ENCODE data around the gene TSPAN33.
"Not testable (repeated sequence)": the region's sequence is repeated elsewhere in the genome, so short reads cannot be mapped to it uniquely, and the experiment has no call there.

The TSPAN33 gene

DNA sequence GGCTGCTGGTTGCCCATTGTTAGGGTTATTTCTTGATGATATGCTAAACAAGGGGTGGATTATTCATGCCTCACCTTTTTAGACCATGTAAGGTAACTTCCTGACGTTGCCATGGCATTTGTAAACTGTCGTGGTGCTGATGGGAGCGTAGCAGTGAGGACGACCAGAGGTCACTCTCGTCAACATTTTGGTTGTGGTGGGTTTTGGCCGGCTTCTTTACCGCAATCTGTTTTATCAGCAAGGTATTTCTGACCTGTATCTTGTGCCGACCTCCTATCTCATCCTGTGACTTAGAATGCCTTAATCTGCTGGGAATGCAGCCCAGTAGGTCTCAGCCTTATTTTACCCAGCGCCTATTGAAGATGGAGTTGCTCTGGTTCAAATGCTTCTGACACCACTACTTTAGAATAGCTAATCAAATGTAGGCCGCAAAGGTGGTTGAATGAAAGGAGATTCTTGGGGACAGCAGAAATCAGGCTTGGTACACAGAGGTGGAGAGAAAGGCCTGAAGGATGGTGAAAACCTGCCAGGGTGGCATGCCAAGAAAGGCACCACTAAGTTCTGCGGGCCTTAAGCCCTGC is 26.0 kb downstream of the TSPAN33 start:
- no peak for DNase-seq (ENCODE audit: low read depth)

DNA sequence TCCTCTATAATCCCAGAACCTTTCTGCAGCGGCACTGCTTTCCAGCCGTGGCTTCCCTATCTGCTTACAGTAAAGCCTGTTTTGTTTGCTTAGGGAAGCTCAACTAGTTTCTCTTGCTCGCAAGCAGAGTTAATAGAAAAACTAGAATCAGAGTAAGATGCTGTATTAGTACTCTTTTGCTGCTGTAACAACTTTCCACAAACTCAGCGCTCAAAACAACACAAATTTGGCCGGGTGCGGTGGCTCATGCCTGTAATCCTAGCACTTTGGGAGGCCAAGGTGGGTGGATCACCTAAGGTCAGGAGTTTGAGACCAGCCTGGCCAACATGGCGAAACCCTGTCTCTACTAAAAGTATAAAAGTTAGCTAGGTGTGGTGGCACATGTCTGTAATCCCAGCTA is 29.4 kb downstream of the TSPAN33 start:
- DNase-seq (ENCODE audit: low read depth), result not testable (repeated sequence)

DNA sequence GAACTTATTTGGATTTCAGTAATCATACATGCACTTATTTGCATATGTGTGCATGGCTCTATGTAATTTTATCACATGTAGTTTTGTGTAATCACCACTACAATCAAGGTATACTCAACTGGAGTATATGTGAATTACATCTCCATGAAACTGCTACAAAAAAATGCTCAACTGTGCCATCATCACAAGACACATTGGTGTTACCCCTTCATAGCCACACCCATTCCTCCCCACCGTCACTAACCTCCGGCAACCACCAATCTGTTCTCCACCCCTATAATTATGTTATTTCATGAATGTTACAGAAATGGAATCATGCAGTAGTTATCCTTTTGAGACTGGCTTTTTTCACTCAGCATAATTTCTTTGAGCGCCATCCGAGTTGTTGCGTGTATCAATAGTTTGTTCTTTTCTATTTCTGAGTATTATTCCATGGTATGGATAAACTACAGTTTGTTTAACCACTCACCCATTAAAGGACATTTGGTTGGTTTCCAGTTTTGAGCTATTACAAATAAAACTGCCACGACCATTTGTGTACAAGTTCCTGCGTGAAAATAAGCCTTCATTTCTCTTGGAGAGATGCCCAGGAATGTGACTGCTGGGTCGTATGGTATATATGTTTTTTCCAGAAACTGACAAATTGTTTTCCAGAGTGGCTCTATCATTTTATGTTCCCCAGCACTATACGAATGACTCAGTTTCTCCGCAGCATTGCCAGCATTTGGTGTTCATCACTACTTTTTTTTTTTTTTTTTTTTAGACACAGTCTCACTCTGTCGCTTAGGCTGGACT is 32.6 kb downstream of the TSPAN33 start:
- no peak for DNase-seq (ENCODE audit: low read depth)

DNA sequence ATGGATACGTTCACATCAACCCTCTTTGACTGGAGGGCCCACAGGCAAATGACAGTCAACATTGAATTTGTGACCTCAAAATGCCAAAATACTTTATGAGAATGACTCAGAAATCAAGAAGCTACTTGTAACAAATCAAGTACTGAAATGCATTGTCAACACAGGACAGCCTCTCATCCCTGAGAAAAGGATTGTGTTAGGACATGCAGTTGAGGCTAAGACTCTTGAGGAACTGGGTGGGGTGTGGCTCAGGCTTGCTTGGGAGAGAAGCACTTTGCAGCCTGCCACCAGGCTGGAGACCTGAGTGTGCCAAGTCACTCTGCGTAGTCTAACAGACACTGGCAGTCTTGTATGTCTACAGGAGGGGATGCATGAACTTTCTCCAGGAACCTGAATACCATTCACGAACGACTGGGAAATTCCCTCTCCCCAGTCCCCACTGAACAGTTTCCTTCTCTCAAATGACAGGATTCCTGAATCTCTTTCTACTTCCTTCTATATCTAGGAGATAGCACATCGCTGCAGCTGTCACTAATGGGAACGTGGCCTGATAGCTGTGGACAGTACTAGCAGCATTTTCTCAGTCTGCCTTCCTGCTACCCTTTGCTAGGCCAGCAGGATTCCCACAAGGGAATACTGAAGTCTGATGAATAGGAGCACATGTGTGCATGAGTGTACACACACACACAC is 40.6 kb downstream of the TSPAN33 start:
- no peak for DNase-seq (ENCODE audit: low read depth)

DNA sequence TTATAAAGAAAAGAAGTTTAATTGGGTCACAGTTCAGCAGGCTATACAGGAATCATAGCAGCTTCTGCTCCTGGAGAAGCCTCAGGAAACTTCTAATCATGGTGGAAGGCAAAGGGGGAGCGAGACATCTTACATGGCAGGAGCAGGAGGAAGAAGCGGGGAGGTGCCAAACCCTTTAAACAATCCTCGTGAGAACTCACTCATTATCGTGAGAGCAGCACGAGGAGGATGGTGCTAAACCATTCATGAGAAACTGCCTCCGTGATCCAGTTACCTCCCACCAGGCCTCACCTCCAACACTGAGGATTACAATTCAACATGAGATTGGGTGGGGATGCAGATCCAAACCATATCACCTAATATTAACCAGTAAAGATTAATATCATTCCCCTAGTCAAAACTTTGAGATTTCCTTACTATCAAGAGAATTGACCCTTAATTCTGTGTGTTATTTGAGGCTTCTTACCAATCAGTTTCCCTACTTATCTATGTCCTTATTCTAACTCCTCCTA is 42.3 kb downstream of the TSPAN33 start:
- DNase-seq (ENCODE audit: low read depth), result no peak

DNA sequence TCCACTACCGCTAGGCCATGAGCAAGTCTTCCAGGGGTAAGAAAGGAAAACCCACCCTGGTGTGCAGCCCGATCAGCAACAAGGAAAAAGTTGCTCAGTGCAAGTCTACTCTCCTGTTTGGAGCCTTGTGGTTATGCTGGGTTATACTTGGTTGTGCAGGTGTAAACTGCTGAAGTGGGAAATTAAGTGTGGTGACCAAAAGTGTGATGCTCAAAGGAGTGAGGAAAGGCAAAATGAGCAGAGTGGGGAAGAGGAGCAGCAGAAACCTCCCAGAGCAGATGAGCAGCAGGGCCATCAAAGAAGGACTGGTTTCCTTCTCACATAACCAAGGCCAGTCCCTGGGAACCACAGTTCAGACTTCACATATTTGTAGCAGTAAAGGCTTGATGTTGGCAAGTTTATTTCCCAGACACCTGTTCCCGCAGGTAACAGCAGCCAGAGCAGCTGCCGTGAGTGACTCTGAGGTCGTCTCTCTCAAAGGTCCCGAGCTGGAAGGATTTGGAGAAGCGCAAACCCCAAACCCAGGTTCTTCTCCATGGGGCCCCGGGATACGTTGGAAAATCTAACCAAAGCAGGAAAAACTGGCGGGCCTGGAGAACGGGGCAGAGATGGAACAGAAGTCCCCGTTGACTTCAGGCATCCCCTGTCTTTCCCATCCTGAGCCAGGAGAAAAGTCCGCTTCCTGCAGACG is 43.3 kb downstream of the TSPAN33 start:
- no peak for DNase-seq (ENCODE audit: low read depth)

DNA sequence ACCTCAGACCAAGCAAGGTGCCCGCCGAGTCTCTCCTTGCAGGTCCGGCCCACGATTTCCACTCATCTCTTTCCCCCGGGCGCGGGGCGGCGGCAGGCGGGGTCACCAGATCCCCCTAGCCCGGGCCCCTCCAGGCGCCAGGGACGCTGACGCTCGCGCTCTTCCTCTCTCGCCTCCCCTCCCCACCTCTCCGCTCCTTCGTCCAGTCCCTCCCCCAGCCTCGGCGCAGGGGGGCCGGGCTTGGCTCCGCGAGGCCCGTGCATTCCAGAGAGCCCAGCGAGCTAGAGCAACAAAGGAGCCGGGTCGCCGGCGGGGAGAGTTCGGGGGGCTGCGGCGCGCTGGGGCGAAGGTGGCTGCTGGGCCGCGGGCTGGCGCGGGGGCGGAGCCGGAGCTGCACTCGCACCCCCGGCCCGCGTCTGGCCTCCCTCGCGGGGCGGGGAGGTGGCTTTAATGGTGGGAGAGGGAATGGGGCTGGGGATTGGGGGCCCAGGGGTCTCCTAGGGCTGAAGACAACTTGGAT is 43.9 kb downstream of the TSPAN33 start, which contains the start of gene SMO:
SMO (plus strand) TSS at position 262 of the 520 bp plus-strand sequence. CDS start 519 bp downstream, outside the sequence.
- DNase-seq (ENCODE audit: low read depth), result no peak

DNA sequence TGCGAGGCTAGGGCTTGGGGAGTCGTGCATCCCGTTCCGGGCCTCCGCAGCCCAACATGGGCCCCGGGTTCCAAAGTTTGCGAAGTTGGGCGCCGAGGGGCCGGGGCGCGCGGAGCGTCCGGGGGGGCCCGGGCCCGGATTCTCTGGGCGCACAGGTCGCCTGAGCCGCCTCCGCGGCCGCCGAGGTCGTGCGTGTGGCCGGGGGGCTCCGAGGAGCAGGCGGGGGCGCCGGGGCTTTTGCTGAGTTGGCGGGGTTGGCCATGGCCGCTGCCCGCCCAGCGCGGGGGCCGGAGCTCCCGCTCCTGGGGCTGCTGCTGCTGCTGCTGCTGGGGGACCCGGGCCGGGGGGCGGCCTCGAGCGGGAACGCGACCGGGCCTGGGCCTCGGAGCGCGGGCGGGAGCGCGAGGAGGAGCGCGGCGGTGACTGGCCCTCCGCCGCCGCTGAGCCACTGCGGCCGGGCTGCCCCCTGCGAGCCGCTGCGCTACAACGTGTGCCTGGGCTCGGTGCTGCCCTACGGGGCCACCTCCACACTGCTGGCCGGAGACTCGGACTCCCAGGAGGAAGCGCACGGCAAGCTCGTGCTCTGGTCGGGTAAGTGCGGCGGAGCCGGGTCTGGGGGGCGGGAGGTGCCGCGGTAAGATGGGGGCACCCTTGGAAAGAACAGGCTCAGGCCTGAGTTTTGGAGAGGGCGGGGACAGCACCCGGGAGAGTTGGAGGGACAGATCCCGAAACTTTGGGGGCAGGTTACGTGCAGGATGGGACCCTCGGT is 44.6 kb downstream of the TSPAN33 start:
- no peak for DNase-seq (ENCODE audit: low read depth)

DNA sequence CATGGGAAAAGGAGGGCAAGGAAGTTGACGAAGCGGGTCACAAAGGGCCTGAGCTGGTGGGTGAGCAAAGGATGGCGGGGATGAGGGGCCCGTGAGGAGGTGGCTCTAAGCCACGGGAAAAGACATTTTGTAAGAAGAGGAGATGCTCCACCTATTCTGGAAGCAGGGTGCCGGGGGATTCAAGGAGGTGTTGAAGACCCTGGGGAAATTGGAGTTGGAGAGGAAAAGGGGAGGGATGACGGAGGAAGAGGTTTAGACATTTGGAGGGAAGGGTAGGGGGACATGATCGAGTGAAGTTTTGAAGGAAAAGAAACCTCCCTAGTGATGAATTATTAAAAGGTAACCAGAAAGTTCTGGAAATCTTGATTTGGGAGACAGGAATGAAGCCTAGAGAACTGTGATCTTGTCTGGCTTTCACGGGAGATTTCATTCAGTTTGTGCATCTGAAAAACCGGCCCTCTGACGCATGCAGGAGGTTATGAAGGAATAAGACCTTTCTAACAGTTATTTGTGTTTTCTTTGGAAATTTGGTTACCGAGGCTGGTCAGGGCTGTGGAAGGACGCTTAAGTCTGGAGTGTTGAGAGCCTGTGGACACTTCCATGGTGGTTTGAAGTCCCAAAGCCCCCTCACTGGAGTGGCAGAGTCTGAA is 45.3 kb downstream of the TSPAN33 start:
- DNase-seq (ENCODE audit: low read depth), result no peak

DNA sequence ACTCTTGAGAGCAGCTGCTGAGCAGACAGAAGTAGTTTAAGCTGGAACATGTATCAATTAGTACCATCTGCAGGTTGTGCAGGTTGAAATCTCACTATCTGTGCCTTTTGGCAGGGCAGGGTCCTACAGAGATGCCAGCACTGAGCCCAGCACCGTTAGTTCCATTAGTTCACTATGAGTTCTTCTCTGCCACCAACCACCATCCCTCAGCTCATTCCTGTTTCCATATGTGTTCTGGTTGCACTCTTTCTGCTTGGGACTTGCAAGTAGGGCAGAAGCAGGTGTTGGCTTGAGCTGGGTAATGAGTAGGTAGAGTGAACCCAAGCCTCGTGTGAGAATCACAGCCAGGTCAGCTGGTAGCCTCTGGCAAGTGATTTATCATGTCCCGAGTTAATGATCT is 46.8 kb downstream of the TSPAN33 start:
- DNase-seq (ENCODE audit: low read depth), result no peak

DNA sequence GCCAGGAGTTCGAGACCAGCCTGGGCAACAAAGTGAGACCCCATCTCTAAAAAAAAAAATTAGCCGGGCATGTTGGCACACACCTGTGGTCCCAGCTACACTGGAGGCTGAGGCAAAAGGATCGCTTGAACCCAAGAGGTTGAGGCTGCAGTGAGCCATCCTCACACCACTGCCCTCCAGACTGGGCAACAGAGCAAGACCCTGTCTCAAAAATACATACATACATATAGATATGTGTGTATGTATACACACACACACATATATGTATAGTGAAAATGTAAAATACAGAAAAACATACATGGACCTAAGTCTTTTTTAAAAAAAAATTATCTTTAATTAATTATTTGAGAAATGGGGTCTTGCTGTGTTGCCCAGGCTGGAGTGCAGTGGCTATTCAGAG is 49.4 kb downstream of the TSPAN33 start:
- DNase-seq (ENCODE audit: low read depth), result no peak

DNA sequence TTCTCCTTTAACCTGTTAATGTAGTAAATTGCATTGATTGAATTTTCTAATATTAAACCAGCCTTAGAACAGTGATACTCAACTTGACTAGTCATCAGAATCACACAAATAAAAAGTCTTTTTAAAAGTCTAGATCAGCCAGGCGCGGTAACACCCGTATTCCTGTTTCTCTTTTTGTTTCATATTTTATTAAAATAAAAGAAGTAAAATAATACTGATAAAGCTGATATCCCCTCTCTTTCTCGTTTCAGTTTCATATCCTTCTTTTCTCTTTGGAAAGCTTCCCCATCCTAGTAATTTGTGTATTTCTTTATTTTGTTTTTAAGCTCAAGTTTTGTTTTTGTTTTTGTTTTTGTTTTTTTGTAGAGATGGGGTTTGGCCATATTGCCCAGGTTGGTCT is 53.3 kb downstream of the TSPAN33 start:
- DNase-seq (ENCODE audit: low read depth), result no peak

DNA sequence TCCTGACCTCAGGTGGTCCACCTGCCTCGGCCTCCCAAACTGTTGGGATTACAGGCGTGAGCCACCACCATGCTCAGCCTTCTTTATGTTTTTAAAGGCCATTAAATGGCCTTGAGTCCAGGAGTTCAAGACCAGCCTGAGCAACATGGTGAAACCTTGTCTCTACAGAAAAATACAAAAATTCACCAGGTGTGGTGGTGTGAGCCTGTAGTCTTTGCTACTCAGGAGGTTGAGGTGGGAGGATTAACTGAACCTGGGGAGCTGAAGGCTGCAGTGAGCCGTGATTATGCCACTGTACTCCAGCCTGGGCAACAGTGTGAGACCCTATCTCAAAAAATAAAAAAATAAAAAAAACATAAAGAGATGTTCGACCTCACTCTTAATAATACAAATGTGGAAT is 54.9 kb downstream of the TSPAN33 start:
- DNase-seq (ENCODE audit: low read depth), result no peak

DNA sequence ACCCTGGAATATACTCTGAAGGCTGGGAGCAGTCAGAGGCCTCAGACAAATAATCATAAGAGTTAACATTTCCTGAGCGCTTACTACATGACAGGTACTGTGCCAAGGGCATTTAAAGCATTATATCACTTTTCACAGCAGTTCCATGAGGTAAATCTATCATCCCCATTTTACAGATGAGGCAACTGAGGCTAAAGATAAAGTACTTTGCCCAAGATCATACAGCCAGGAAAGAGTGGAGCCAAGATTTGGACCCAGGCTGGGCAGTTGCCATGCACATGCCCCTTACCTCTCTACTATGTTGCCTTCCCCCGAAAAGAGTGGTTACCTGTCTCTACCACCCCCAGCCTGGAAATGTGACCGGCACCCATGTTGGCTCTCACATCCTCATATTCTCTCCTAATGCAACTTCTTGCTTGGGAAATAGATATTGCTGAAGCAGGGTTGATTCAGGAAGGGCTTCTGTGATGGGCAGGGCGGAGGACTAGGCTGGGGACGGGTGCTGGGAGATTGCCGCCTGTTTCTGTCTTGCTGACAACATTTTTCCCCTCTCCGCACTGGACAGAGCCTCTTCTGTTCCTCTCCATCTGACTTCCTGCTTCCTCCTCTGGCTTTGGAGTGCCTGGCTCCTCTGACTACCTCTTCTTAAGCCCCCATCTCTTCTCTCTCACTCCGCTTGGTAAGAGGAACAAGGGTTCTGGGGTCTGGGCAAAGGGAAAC is 57.7 kb downstream of the TSPAN33 start:
- no peak for DNase-seq (ENCODE audit: low read depth)

DNA sequence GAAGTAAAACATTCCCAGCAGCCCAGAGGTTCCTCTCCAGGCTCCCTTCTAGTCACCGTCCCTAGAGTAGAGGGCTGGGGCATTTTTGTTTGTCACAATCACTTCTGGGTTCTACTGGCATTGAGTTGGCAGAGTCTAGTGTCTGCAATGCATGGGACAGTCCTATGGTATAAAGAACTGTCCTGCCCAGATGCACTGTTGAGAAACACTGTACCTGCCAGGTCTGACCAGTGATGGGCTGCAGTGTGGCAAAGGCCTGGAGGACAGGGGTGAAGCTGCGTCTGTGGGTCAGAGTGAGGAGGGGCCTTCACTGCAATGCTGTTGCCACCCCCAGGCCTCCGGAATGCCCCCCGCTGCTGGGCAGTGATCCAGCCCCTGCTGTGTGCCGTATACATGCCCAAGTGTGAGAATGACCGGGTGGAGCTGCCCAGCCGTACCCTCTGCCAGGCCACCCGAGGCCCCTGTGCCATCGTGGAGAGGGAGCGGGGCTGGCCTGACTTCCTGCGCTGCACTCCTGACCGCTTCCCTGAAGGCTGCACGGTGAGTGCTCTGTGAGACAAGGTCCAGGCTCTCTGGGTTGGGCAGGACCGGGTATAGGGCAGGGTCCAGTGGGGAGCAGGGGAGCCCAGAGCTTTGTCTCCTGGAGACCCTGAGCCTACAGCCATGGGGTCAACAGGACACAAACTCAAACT is 58.7 kb downstream of the TSPAN33 start:
- no peak for DNase-seq (ENCODE audit: low read depth)

DNA sequence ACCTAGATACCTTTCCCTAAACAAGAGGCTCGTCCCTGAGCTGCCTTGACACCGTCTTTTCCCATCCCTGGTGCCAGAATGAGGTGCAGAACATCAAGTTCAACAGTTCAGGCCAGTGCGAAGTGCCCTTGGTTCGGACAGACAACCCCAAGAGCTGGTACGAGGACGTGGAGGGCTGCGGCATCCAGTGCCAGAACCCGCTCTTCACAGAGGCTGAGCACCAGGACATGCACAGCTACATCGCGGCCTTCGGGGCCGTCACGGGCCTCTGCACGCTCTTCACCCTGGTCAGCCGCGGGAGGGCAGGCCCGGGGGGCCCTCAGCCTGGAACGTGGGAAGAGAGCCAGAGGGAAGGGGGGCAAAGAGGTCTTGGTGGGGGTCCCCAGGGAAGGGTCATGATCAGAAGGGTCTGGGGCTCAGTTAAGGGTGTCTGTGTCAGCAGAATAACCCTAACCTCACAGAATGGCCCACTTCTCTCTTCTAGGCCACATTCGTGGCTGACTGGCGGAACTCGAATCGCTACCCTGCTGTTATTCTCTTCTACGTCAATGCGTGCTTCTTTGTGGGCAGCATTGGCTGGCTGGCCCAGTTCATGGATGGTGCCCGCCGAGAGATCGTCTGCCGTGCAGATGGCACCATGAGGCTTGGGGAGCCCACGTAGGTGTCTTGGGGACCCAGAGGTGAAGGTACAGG is 60.8 kb downstream of the TSPAN33 start:
- DNase-seq (ENCODE audit: low read depth), result no peak

DNA sequence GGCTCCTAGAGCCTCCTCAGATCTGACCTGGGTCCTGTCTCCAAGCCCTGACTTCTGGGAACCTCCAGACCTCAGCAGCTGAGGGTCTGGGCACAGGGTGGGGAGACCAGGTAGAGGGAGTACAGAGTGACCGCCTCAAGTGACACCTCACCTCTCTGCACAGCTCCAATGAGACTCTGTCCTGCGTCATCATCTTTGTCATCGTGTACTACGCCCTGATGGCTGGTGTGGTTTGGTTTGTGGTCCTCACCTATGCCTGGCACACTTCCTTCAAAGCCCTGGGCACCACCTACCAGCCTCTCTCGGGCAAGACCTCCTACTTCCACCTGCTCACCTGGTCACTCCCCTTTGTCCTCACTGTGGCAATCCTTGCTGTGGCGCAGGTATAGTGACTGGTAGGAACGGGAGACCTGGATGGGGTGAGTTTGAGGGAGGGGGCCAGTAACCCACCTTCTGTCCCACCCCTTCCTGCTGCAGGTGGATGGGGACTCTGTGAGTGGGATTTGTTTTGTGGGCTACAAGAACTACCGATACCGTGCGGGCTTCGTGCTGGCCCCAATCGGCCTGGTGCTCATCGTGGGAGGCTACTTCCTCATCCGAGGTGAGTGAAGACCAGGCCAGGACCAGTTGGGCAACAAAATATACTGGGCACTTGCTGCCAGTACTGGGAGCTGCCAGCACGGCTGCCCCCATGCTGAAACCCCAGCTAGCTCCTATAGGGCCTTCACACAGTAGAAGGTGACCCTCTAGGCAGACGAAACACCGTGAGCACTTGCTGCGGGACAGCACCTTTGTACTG is 61.7 kb downstream of the TSPAN33 start:
- DNase-seq (ENCODE audit: low read depth), result no peak

DNA sequence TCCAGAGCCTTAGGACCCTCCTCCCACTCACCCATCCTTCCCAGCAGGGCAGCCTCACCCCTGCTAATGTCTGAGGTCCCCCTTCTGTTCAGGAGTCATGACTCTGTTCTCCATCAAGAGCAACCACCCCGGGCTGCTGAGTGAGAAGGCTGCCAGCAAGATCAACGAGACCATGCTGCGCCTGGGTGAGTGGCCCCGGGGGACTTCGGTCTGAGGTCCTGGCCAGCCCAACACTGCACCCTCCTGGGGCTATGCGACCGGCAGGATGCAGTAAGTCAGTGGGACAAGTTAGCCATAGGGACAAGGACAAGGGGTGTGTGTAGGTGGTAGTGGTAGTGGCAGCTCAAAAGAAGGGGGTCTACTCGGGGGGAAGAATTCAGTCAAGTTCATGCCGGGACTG is 64.2 kb downstream of the TSPAN33 start:
- no peak for DNase-seq (ENCODE audit: low read depth)

Measured in GM04503 (cell line).